DMS53 (cell line): ENCODE results near the gene SYT13.

Experiments used
- DNase-seq: peaks from one replicate; lab custom pipeline; 2025; lab: John Stamatoyannopoulos, UW

SYT13 gene

GRCh38 chr11:45248501-45249011, 37.6 kb downstream of the SYT13 start:
- DNase-seq: no peak

- no peak for DNase-seq
These were observed 38.7 kb downstream of the SYT13 start for GRCh38 chr11:45247433-45247832.

GRCh38 chr11:45246241-45246640, 39.9 kb downstream of the SYT13 start:
- DNase-seq: no peak

- no peak for DNase-seq
These were observed 40.7 kb downstream of the SYT13 start for GRCh38 chr11:45245218-45246045.

GRCh38 chr11:45243967-45244366, 42.2 kb downstream of the SYT13 start:
- peak; percentile 11 for DNase-seq

- DNase-seq: no peak
These were observed 46.4 kb downstream of the SYT13 start for GRCh38 chr11:45239733-45240132.

GRCh38 chr11:45238724-45239123, 47.4 kb downstream of the SYT13 start:
- no peak for DNase-seq

GRCh38 chr11:45237711-45238315, 48.3 kb downstream of the SYT13 start:
- DNase-seq: peak; percentile 14

GRCh38 chr11:45234306-45235006, 51.7 kb downstream of the SYT13 start:
- no peak for DNase-seq

GRCh38 chr11:45233804-45234170, 52.4 kb downstream of the SYT13 start:
- no peak for DNase-seq

GRCh38 chr11:45233121-45233803, 52.9 kb downstream of the SYT13 start:
- DNase-seq: peak; percentile 78

GRCh38 chr11:45232341-45233080, 53.6 kb downstream of the SYT13 start:
- no peak for DNase-seq

- no peak for DNase-seq
These were observed 56.6 kb downstream of the SYT13 start for GRCh38 chr11:45229401-45230020.

GRCh38 chr11:45227836-45228235, 58.3 kb downstream of the SYT13 start:
- no peak for DNase-seq

- DNase-seq: no peak
These were observed 59.2 kb downstream of the SYT13 start for GRCh38 chr11:45226901-45227300.

- DNase-seq: no peak
These were observed 59.9 kb downstream of the SYT13 start for GRCh38 chr11:45225961-45226871.

GRCh38 chr11:45225277-45225676, 60.9 kb downstream of the SYT13 start:
- peak; percentile 75 for DNase-seq

- DNase-seq: no peak
These were observed 61.4 kb downstream of the SYT13 start for GRCh38 chr11:45224766-45225165.

- DNase-seq: no peak
These were observed 62.6 kb downstream of the SYT13 start for GRCh38 chr11:45223496-45223895.

- no peak for DNase-seq
These were observed 66.7 kb downstream of the SYT13 start for GRCh38 chr11:45219411-45219810.
